Panc1 (cell line): Measurements from ENCODE around the gene AGXT2.

Source experiments
- POLR2AphosphoS5 ChIP-seq: IDR thresholded peaks from 2 replicates; pipeline ENCODE4 v1.6.1; 2012; ENCODE audit warnings: mild to moderate bottlenecking, low read depth, low read length, moderate library complexity
- SIN3A ChIP-seq: IDR thresholded peaks from 2 replicates; pipeline ENCODE4 v1.6.1; 2012; ENCODE audit warnings: low read depth, mild to moderate bottlenecking, low read length, moderate library complexity, borderline replicate concordance; ENCODE audit not compliant: insufficient read depth
- TCF7L2 ChIP-seq: IDR thresholded peaks from 2 replicates; pipeline ENCODE4 v1.6.1; 2011; ENCODE audit warnings: mild to moderate bottlenecking, low read depth, low read length, inconsistent platforms
- TF ChIP-seq, protein P1 (sequence below): fragments of 450-650 bp; IDR thresholded peaks from 2 replicates; pipeline ENCODE4 v1.5.1; 2017; ENCODE audit warnings: mild to moderate bottlenecking

DNA sequence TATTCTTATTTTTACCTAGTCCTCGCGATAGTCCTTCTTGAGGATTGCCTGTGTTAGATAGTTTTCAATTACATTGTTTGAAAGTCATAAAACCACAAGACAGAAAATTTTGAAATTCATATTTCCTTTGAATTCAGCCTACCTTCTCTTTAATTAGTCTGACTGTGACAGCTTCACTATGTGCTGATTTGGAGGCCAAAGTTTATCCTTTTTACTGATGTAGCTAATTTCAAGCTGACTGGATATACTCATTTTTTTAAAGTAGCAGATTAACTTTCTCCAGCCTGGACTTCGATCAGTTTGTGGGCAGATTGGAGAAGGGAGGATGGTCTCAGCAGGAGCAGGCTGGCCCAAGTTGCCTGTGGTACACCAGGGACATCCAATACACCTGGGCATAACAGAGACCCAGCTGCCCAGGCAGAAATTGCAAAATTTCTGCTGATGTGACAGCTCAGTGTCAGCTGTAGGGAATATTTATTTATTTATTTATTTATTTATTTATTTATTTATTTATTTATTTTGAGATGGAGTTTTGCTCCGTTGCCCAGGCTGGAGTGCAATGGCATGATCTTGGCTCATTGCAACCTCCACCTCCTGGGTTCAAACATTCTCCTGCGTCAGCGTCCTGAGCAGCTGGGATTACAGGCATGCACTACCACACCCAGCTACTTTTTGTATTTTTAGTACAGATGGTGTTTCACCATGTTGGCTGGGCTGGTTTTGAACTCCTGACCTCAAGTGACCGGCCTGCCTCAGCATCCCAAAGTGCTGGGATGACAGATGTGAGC, 24.2 kb downstream of the AGXT2 start:
- TF ChIP-seq, protein P1, sequence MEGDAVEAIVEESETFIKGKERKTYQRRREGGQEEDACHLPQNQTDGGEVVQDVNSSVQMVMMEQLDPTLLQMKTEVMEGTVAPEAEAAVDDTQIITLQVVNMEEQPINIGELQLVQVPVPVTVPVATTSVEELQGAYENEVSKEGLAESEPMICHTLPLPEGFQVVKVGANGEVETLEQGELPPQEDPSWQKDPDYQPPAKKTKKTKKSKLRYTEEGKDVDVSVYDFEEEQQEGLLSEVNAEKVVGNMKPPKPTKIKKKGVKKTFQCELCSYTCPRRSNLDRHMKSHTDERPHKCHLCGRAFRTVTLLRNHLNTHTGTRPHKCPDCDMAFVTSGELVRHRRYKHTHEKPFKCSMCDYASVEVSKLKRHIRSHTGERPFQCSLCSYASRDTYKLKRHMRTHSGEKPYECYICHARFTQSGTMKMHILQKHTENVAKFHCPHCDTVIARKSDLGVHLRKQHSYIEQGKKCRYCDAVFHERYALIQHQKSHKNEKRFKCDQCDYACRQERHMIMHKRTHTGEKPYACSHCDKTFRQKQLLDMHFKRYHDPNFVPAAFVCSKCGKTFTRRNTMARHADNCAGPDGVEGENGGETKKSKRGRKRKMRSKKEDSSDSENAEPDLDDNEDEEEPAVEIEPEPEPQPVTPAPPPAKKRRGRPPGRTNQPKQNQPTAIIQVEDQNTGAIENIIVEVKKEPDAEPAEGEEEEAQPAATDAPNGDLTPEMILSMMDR = no peak
- TF ChIP-seq POLR2AphosphoS5 (no peak), SIN3A (no peak), TCF7L2 (no peak)
